GM18505 (cell line): ENCODE measurements around the gene RARB.

ENCODE experiments used
- ATAC-seq: cut with Tn5 transposase; IDR thresholded peaks from one replicate; pipeline ENCODE4 v1.9.1; 2021; ENCODE audit not compliant: unreplicated experiment
- POLR2A ChIP-seq: IDR thresholded peaks from 4 replicates; pipeline ENCODE4 v1.6.1; 2011; ENCODE audit warnings: borderline replicate concordance; ENCODE audit not compliant: insufficient read depth, insufficient read length; ENCODE audit errors: extremely low read depth

Gene RARB

GRCh38 chr3:25558796-25559195, 130.7 kb downstream of the RARB start:
- no peak for TF ChIP-seq POLR2A
- no peak for ATAC-seq

GRCh38 chr3:25563601-25564000, 135.5 kb downstream of the RARB start:
- no peak for TF ChIP-seq POLR2A
- no peak for ATAC-seq

GRCh38 chr3:25564075-25564474, 136.0 kb downstream of the RARB start:
- no peak for TF ChIP-seq POLR2A
- ATAC-seq: no peak

- ATAC-seq: no peak
- TF ChIP-seq POLR2A: no peak
These were observed 137.7 kb downstream of the RARB start for GRCh38 chr3:25565807-25566206.

GRCh38 chr3:25566358-25566920, 138.4 kb downstream of the RARB start:
- ATAC-seq: no peak
- TF ChIP-seq POLR2A: no peak

- no peak for TF ChIP-seq POLR2A
- no peak for ATAC-seq
These were observed 139.3 kb downstream of the RARB start for GRCh38 chr3:25567388-25567787.

GRCh38 chr3:25567806-25568524, 139.9 kb downstream of the RARB start:
- no peak for TF ChIP-seq POLR2A
- ATAC-seq: no peak

- no peak for TF ChIP-seq POLR2A
- ATAC-seq: no peak
These were observed 140.5 kb downstream of the RARB start for GRCh38 chr3:25568525-25569078.

GRCh38 chr3:25571285-25571684, 143.2 kb downstream of the RARB start:
- TF ChIP-seq POLR2A: no peak
- no peak for ATAC-seq

- TF ChIP-seq POLR2A: no peak
- ATAC-seq: no peak
These were observed 144.3 kb downstream of the RARB start for GRCh38 chr3:25572336-25572735.

- ATAC-seq: no peak
These were observed 144.9 kb downstream of the RARB start for GRCh38 chr3:25572919-25573385.

GRCh38 chr3:25573386-25574171, 145.5 kb downstream of the RARB start:
- TF ChIP-seq POLR2A: no peak
- no peak for ATAC-seq

More at GRCh38 chr3:25572919-25573385, 144.9 kb downstream of the RARB start:
- no peak for TF ChIP-seq POLR2A

- no peak for ATAC-seq
- no peak for TF ChIP-seq POLR2A
These were observed 146.2 kb downstream of the RARB start for GRCh38 chr3:25574172-25574765.

GRCh38 chr3:25575001-25575400, 146.9 kb downstream of the RARB start:
- no peak for TF ChIP-seq POLR2A
- no peak for ATAC-seq

- no peak for TF ChIP-seq POLR2A
- ATAC-seq: no peak
These were observed 148.1 kb downstream of the RARB start for GRCh38 chr3:25576146-25576545.
